Measurements from ENCODE around the gene SEZ6L2.

DNA sequence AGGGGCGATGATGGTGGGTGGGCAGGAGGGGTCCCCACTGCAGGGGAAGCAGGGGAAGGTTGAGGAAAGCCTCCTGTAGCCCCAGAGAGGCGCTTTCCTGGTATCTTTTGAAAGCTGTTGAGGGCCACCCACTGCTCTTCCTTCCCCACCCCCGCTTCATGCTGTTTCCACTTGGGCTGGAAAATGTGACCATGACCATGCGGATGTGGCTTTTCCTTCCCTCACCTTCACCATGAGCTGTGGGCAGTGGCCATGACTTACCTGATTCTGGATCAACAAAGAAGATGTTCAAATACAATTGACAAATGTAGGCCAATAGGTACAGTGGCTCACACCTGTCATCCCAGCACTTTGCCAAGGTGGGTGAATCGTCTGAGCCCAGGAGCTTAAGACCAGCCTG is 65.3 kb downstream of the SEZ6L2 start:
- TF ChIP-seq SP2 (IDR thresholded peaks at IDR 0.05; ENCODE audit: extremely low read depth, low read depth, low read length, poor library complexity, severe bottlenecking) (no peak), SMAD4 (CRISPR knock-in tag; conservative IDR thresholded peaks at IDR 0.05) (no peak), JUN (IDR thresholded peaks at IDR 0.05; ENCODE audit: borderline replicate concordance, low read depth, low read length) (no peak), JUN (CRISPR knock-in tag; IDR thresholded peaks at IDR 0.05; ENCODE audit: borderline replicate concordance) (no peak)
- TF ChIP-seq, protein P1, sequence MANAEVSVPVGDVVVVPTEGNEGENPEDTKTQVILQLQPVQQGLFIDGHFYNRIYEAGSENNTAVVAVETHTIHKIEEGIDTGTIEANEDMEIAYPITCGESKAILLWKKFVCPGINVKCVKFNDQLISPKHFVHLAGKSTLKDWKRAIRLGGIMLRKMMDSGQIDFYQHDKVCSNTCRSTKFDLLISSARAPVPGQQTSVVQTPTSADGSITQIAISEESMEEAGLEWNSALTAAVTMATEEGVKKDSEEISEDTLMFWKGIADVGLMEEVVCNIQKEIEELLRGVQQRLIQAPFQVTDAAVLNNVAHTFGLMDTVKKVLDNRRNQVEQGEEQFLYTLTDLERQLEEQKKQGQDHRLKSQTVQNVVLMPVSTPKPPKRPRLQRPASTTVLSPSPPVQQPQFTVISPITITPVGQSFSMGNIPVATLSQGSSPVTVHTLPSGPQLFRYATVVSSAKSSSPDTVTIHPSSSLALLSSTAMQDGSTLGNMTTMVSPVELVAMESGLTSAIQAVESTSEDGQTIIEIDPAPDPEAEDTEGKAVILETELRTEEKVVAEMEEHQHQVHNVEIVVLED (CRISPR knock-in tag; IDR thresholded peaks at IDR 0.05): no peak

All from K562 (cell line).